ENCODE measurements around the gene MYOC. TPM values are rescaled to one million over a fixed set of nuclear protein-coding genes. Genes with fewer than 3 reads are reported as not detected.
"Not testable (repeated sequence)": the region's sequence is repeated elsewhere in the genome, so short reads cannot be mapped to it uniquely, and the experiment has no call there.

MYOC gene
- total RNA-seq, 1 experiment from 2014 or later: not detected

GRCh38 chr1:171600862-171601261 is 51.6 kb downstream of the MYOC start:
- Histone ChIP-seq H3K4me1 (no peaks in the 10 kb centered on the region), H3K36me3 (no peaks in the 10 kb centered on the region), H3K9me3 (replicated peaks) (no peaks in the 10 kb centered on the region), H3K4me3 (no peak overlapping the region), H3K27me3 (no peaks in the 10 kb centered on the region), H3K27ac (no peak overlapping the region)
- DNase-seq: no peak

- H3K4me1 ChIP-seq; DNase-seq; H3K27me3 ChIP-seq; H3K4me3 ChIP-seq; H3K27ac ChIP-seq; H3K9me3 ChIP-seq (replicated peaks); H3K36me3 ChIP-seq: not testable (repeated sequence)
These were observed 52.2 kb downstream of the MYOC start for GRCh38 chr1:171600310-171600709.

- Histone ChIP-seq H3K27me3 (no peaks in the 10 kb centered on the region), H3K27ac (no peak overlapping the region), H3K36me3 (peaks cover 16% of the 10 kb centered on the region; the same call in 1 of the 2 replicates), H3K9me3 (replicated peaks) (no peaks in the 10 kb centered on the region), H3K4me3 (no peak overlapping the region), H3K4me1 (no peaks in the 10 kb centered on the region)
- no peak for DNase-seq
These were observed 55.3 kb downstream of the MYOC start for GRCh38 chr1:171597203-171597602.

GRCh38 chr1:171596705-171597104 is 55.8 kb downstream of the MYOC start:
- Histone ChIP-seq H3K9me3 (replicated peaks) (no peaks in the 10 kb centered on the region), H3K4me1 (no peaks in the 10 kb centered on the region), H3K27me3 (no peaks in the 10 kb centered on the region), H3K27ac (no peak overlapping the region), H3K4me3 (no peak overlapping the region), H3K36me3 (peaks cover 18% of the 10 kb centered on the region; the same call in 1 of the 2 replicates)
- no peak for DNase-seq

GRCh38 chr1:171596119-171596518 is 56.4 kb downstream of the MYOC start:
- Histone ChIP-seq H3K9me3 (replicated peaks) (no peaks in the 10 kb centered on the region), H3K36me3 (peaks cover 22% of the 10 kb centered on the region), H3K4me1 (no peaks in the 10 kb centered on the region), H3K27ac (no peak overlapping the region), H3K4me3 (no peak overlapping the region), H3K27me3 (no peaks in the 10 kb centered on the region)
- no peak for DNase-seq

GRCh38 chr1:171595324-171595723 is 57.2 kb downstream of the MYOC start:
- Histone ChIP-seq H3K27ac (no peak overlapping the region), H3K4me3 (no peak overlapping the region), H3K36me3 (peaks cover 26% of the 10 kb centered on the region), H3K27me3 (no peaks in the 10 kb centered on the region), H3K9me3 (replicated peaks) (no peaks in the 10 kb centered on the region), H3K4me1 (no peaks in the 10 kb centered on the region)
- no peak for DNase-seq

GRCh38 chr1:171590022-171590421 is 62.5 kb downstream of the MYOC start:
- Histone ChIP-seq H3K36me3 (peaks cover 58% of the 10 kb centered on the region), H3K4me1 (no peaks in the 10 kb centered on the region), H3K9me3 (replicated peaks) (no peaks in the 10 kb centered on the region), H3K4me3 (no peak overlapping the region), H3K27me3 (no peaks in the 10 kb centered on the region), H3K27ac (no peak overlapping the region)
- DNase-seq: no peak

GRCh38 chr1:171588230-171588629 is 64.3 kb downstream of the MYOC start:
- Histone ChIP-seq H3K9me3 (replicated peaks) (no peaks in the 10 kb centered on the region), H3K4me1 (no peaks in the 10 kb centered on the region), H3K36me3 (peaks cover 69% of the 10 kb centered on the region)

GRCh38 chr1:171585715-171586114 is 66.8 kb downstream of the MYOC start:
- H3K4me1 ChIP-seq: no peaks in the 10 kb centered on the region
- H3K4me3 ChIP-seq: no peak overlapping the region
- no peak overlapping the region for H3K27ac ChIP-seq
- peaks cover 77% of the 10 kb centered on the region for H3K36me3 ChIP-seq
- H3K27me3 ChIP-seq: no peaks in the 10 kb centered on the region
- no peak for DNase-seq
- no peaks in the 10 kb centered on the region for H3K9me3 ChIP-seq (replicated peaks)

More at GRCh38 chr1:171588230-171588629, 64.3 kb downstream of the MYOC start:
- Histone ChIP-seq H3K4me3 (no peak overlapping the region), H3K27me3 (no peaks in the 10 kb centered on the region), H3K27ac (no peak overlapping the region)
- no peak for DNase-seq

Other genes with a start within 250 kb of the MYOC start
- 90.8 and 94.1 TPM in 2 replicates for gene PRRC2C, start 167.2 kb downstream of the MYOC start, total RNA-seq (2014; rRNA removed; shearing (Covaris generic))
- gene MYOCOS, start 30.4 kb downstream of the MYOC start, total RNA-seq (2014; rRNA removed; shearing (Covaris generic)): not detected in 2 replicates
- gene VAMP4, start 89.4 kb upstream of the MYOC start, total RNA-seq (2014; rRNA removed; shearing (Covaris generic)): 5.3 and 9.3 TPM in 2 replicates
- gene METTL13, start 129.0 kb upstream of the MYOC start, total RNA-seq (2014; rRNA removed; shearing (Covaris generic)): 29.0 and 29.2 TPM in 2 replicates
- 12.1 and 13.7 TPM in 2 replicates for gene DNM3, start 188.8 kb upstream of the MYOC start, total RNA-seq (2014; rRNA removed; shearing (Covaris generic))

All from SJCRH30 (cell line).